Brain microvascular endothelial cell (primary cell): ENCODE measurements around the gene LRMDA.

Experiments
- DNase-seq: peaks from one replicate; pipeline ENCODE4 v3.0.0-alpha.2; 2020
- H3K27ac ChIP-seq: fragments of 250-450 bp; sonication (Bioruptor Pico); 2 replicates; pipeline ENCODE4 v1.5.1; 2020; ENCODE audit warnings: mild to moderate bottlenecking, moderate library complexity
- H3K27me3 ChIP-seq: fragments of 250-450 bp; sonication (Bioruptor Pico); replicated peaks from 2 replicates; pipeline ENCODE4 v1.5.1; 2020; ENCODE audit warnings: mild to moderate bottlenecking
- H3K36me3 ChIP-seq: fragments of 250-450 bp; sonication (Bioruptor Pico); replicated peaks from 2 replicates; pipeline ENCODE4 v1.5.1; 2020; ENCODE audit warnings: mild to moderate bottlenecking
- H3K4me3 ChIP-seq: 2 replicates; pipeline ENCODE4 v1.5.1; 2011; ENCODE audit warnings: low read depth, mild to moderate bottlenecking, control low read depth, low read length, moderate library complexity
- CTCF ChIP-seq: IDR thresholded peaks from 2 replicates; pipeline ENCODE4 v1.5.1; 2011; ENCODE audit warnings: low read depth, mild to moderate bottlenecking, moderate library complexity, low read length, control low read depth, inconsistent platforms; ENCODE audit errors: missing control alignments
- in situ Hi-C: cut with HindIII; loops from 2 replicates; pipeline ENCODE4 v1.10.0; 2017; ENCODE audit warnings: low sequenced_read_pairs, low pct_ligation_motif_present

Gene LRMDA

GRCh38 chr10:76192151-76192550, 760.7 kb downstream of the LRMDA start:
- no peak for TF ChIP-seq CTCF
- in situ Hi-C loops = no loop called here
- Histone ChIP-seq H3K27me3 (no peaks in the 10 kb centered on the region), H3K27ac (no peak overlapping the region), H3K36me3 (no peaks in the 10 kb centered on the region), H3K4me3 (no peak overlapping the region)
- no peak for DNase-seq

- no peak for TF ChIP-seq CTCF
- Histone ChIP-seq H3K36me3 (no peaks in the 10 kb centered on the region), H3K4me3 (no peak overlapping the region), H3K27me3 (no peaks in the 10 kb centered on the region), H3K27ac (no peak overlapping the region)
- in situ Hi-C loops = no loop called here
- no peak for DNase-seq
These were observed 761.4 kb downstream of the LRMDA start for GRCh38 chr10:76192694-76193320.

- no peak overlapping the region for H3K4me3 ChIP-seq
- no peaks in the 10 kb centered on the region for H3K36me3 ChIP-seq
- no peak for TF ChIP-seq CTCF
- no peaks in the 10 kb centered on the region for H3K27me3 ChIP-seq
- no peak for DNase-seq
- H3K27ac ChIP-seq = no peak overlapping the region
- in situ Hi-C loops = no loop called here
These were observed 764.4 kb downstream of the LRMDA start for GRCh38 chr10:76195654-76196390.

- no peaks in the 10 kb centered on the region for H3K27me3 ChIP-seq
- no peaks in the 10 kb centered on the region for H3K36me3 ChIP-seq
- no peak for TF ChIP-seq CTCF
- DNase-seq = no peak
- H3K4me3 ChIP-seq = no peak overlapping the region
- in situ Hi-C loops = no loop called here
- H3K27ac ChIP-seq = no peak overlapping the region
These were observed 765.9 kb downstream of the LRMDA start for GRCh38 chr10:76197293-76197692.

- in situ Hi-C loops = no loop called here
- DNase-seq = no peak
- no peak for TF ChIP-seq CTCF
- no peak overlapping the region for H3K27ac ChIP-seq
- no peak overlapping the region for H3K4me3 ChIP-seq
- no peaks in the 10 kb centered on the region for H3K36me3 ChIP-seq
- no peaks in the 10 kb centered on the region for H3K27me3 ChIP-seq
These were observed 767.0 kb downstream of the LRMDA start for GRCh38 chr10:76198287-76199035.
